Measurements from ENCODE around the gene IL17RA.

The IL17RA gene

GRCh38 chr22:17114173-17114897 lies 29.5 kb downstream of the IL17RA start:
- H3K4me1 ChIP-seq (ENCODE audit: low read length): peaks cover 16% of the 10 kb centered on the region
- H3K9ac ChIP-seq (ENCODE audit: low read length): no peak overlapping the region
- H3K9me2 ChIP-seq (replicated peaks; ENCODE audit: insufficient read depth, low read length): no peaks in the 10 kb centered on the region
- no peaks in the 10 kb centered on the region for H3K27me3 ChIP-seq (replicated peaks; ENCODE audit: insufficient read depth, low read length)
- no peak for DNase-seq
- H3K79me2 ChIP-seq (ENCODE audit: low read length): no peaks in the 10 kb centered on the region
- H3K36me3 ChIP-seq (replicated peaks; ENCODE audit: insufficient read depth, low read length): no peaks in the 10 kb centered on the region
- no peaks in the 10 kb centered on the region for H3F3A ChIP-seq (ENCODE audit: insufficient read depth, low read length)
- H3K9me3 ChIP-seq (replicated peaks; ENCODE audit: insufficient read depth, low read length): no peaks in the 10 kb centered on the region
- H3K27ac ChIP-seq (ENCODE audit: low read length): no peak overlapping the region
- no peaks in the 10 kb centered on the region for H4K20me1 ChIP-seq (ENCODE audit: insufficient read depth, low read length)
- H3K4me3 ChIP-seq (ENCODE audit: low read length): no peak overlapping the region
- TF ChIP-seq EZH2phosphoT487 (IDR thresholded peaks at IDR 0.05; ENCODE audit: low read length) (no peak), EZH2 (optimal IDR thresholded peaks at IDR 0.05; ENCODE audit: low read depth, low read length) (no peak)
- TF ChIP-seq, protein P1, sequence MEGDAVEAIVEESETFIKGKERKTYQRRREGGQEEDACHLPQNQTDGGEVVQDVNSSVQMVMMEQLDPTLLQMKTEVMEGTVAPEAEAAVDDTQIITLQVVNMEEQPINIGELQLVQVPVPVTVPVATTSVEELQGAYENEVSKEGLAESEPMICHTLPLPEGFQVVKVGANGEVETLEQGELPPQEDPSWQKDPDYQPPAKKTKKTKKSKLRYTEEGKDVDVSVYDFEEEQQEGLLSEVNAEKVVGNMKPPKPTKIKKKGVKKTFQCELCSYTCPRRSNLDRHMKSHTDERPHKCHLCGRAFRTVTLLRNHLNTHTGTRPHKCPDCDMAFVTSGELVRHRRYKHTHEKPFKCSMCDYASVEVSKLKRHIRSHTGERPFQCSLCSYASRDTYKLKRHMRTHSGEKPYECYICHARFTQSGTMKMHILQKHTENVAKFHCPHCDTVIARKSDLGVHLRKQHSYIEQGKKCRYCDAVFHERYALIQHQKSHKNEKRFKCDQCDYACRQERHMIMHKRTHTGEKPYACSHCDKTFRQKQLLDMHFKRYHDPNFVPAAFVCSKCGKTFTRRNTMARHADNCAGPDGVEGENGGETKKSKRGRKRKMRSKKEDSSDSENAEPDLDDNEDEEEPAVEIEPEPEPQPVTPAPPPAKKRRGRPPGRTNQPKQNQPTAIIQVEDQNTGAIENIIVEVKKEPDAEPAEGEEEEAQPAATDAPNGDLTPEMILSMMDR (IDR thresholded peaks at IDR 0.05; ENCODE audit: low read length): no peak
- H3K4me2 ChIP-seq (ENCODE audit: low read depth, low read length): no peak overlapping the region
- H2AFZ ChIP-seq (ENCODE audit: low read length): no peak overlapping the region

- no peaks in the 10 kb centered on the region for H3K27me3 ChIP-seq (replicated peaks; ENCODE audit: insufficient read depth, low read length)
- no peaks in the 10 kb centered on the region for H3K9me3 ChIP-seq (replicated peaks; ENCODE audit: insufficient read depth, low read length)
- H3K9me2 ChIP-seq (replicated peaks; ENCODE audit: insufficient read depth, low read length): no peaks in the 10 kb centered on the region
- no peak overlapping the region for H3K4me3 ChIP-seq (ENCODE audit: low read length)
- TF ChIP-seq EZH2phosphoT487 (IDR thresholded peaks at IDR 0.05; ENCODE audit: low read length) (no peak), EZH2 (optimal IDR thresholded peaks at IDR 0.05; ENCODE audit: low read depth, low read length) (no peak)
- TF ChIP-seq, protein P1 (IDR thresholded peaks at IDR 0.05; ENCODE audit: low read length): no peak
- no peak overlapping the region for H3K4me2 ChIP-seq (ENCODE audit: low read depth, low read length)
- no peaks in the 10 kb centered on the region for H3F3A ChIP-seq (ENCODE audit: insufficient read depth, low read length)
- no peak overlapping the region for H3K27ac ChIP-seq (ENCODE audit: low read length)
- H3K79me2 ChIP-seq (ENCODE audit: low read length): no peaks in the 10 kb centered on the region
- H4K20me1 ChIP-seq (ENCODE audit: insufficient read depth, low read length): no peaks in the 10 kb centered on the region
- no peak for DNase-seq
- H3K9ac ChIP-seq (ENCODE audit: low read length): no peak overlapping the region
- no peak overlapping the region for H2AFZ ChIP-seq (ENCODE audit: low read length)
- no peaks in the 10 kb centered on the region for H3K36me3 ChIP-seq (replicated peaks; ENCODE audit: insufficient read depth, low read length)
- H3K4me1 ChIP-seq (ENCODE audit: low read length): peaks cover 16% of the 10 kb centered on the region
Measured at GRCh38 chr22:17114898-17115235, 30.1 kb downstream of the IL17RA start.

- no peak overlapping the region for H3K4me2 ChIP-seq (ENCODE audit: low read depth, low read length)
- H3K36me3 ChIP-seq (replicated peaks; ENCODE audit: insufficient read depth, low read length): no peaks in the 10 kb centered on the region
- TF ChIP-seq EZH2 (optimal IDR thresholded peaks at IDR 0.05; ENCODE audit: low read depth, low read length) (no peak), EZH2phosphoT487 (IDR thresholded peaks at IDR 0.05; ENCODE audit: low read length) (no peak)
- TF ChIP-seq, protein P1 (IDR thresholded peaks at IDR 0.05; ENCODE audit: low read length): no peak
- H3K79me2 ChIP-seq (ENCODE audit: low read length): no peaks in the 10 kb centered on the region
- H3K4me1 ChIP-seq (ENCODE audit: low read length): peaks cover 16% of the 10 kb centered on the region
- no peaks in the 10 kb centered on the region for H3K9me3 ChIP-seq (replicated peaks; ENCODE audit: insufficient read depth, low read length)
- H2AFZ ChIP-seq (ENCODE audit: low read length): no peak overlapping the region
- H3K9ac ChIP-seq (ENCODE audit: low read length): no peak overlapping the region
- H3F3A ChIP-seq (ENCODE audit: insufficient read depth, low read length): no peaks in the 10 kb centered on the region
- H3K9me2 ChIP-seq (replicated peaks; ENCODE audit: insufficient read depth, low read length): no peaks in the 10 kb centered on the region
- no peak for DNase-seq
- no peaks in the 10 kb centered on the region for H4K20me1 ChIP-seq (ENCODE audit: insufficient read depth, low read length)
- no peak overlapping the region for H3K4me3 ChIP-seq (ENCODE audit: low read length)
- no peaks in the 10 kb centered on the region for H3K27me3 ChIP-seq (replicated peaks; ENCODE audit: insufficient read depth, low read length)
- no peak overlapping the region for H3K27ac ChIP-seq (ENCODE audit: low read length)
Measured at GRCh38 chr22:17115236-17115635, 30.4 kb downstream of the IL17RA start.
